ENCODE results near the gene KDM4E. TPM values are rescaled to one million over a fixed set of nuclear protein-coding genes. Genes with fewer than 3 reads are reported as not detected.

Gene KDM4E
- polyA plus RNA-seq, 1 of the 3 experiments (the other 2 are of a cell fraction), result 0.02 TPM

DNA sequence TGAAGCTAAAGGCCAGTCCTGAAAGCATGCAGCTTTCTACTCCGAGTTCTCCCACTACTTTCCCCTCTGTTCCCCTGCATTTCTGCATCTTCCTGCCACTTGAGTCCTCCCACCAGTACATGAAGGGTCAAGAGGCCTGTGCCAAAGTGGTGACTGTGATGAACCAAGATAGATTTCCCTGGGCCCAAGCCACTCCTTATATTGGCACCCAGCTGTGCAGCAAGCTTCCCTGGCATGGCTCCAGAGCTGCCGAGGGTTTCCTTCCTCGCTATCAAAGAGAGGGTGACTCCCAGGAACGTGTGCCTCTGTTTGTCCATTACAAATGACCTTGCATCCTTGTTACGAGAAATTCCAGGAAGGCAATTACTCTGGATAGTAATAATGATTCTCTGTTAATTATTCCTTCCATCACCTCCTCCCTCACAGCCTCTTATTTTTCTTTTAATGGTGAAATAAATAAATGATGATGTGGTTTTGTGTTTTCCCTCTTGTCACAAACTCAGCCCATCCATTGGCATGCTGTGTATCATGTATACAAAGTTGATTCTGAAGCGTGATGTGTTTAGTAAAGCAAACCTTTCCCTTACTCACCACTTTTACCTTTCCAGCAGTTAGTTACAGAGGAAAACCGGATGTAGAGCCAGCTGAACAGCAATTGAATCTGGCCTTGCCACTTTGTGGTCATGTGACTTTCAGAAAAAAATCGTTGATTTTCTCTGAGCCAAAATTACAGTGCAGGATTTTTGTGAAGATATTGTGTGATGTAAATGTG, 49.9 kb downstream of the KDM4E start:
- no peak overlapping the region for H3K27ac ChIP-seq (ENCODE audit: low read depth in 2 of 2, low read length in 1 of 2)
- POLR2A ChIA-PET, result no interaction called here
- no peak overlapping the region for H2AFZ ChIP-seq (ENCODE audit: low read depth)
- H3K9me3 ChIP-seq, result no peaks in the 10 kb centered on the region
- CTCF ChIA-PET, result interaction anchor here (1.5 to 1.7 kb wide), 2 partner anchors 15 to 690 kb away, joined by 3 to 4 read pairs; partner anchors contain the start of gene ENDOD1
- no peaks in the 10 kb centered on the region for H3K27me3 ChIP-seq (ENCODE audit: insufficient read depth)
- peaks cover 4% of the 10 kb centered on the region; the same call in 1 of the 2 replicates for H3K79me2 ChIP-seq (ENCODE audit: insufficient read depth)
- 59% methylated on average over 8 of the region's 8 CpGs for WGBS (ENCODE audit: low lambda C conversion rate)
- no peaks in the 10 kb centered on the region for H3F3A ChIP-seq (replicated peaks; ENCODE audit: insufficient read depth)
- peaks cover 11 to 12% of the 10 kb centered on the region in 2 experiments for H3K36me3 ChIP-seq (replicated peaks in 1 of 2; ENCODE audit: control insufficient read depth in 1 of 2, insufficient read depth in 2 of 2, low read length in 1 of 2)
- H3K9me2 ChIP-seq, result no peaks in the 10 kb centered on the region
- DNase-seq, result no peak
- no peak overlapping the region for H3K4me2 ChIP-seq
- H4K20me1 ChIP-seq (ENCODE audit: insufficient read depth), result no peaks in the 10 kb centered on the region
- H3K9ac ChIP-seq, result no peak overlapping the region
- no peak overlapping the region for H3K4me3 ChIP-seq (ENCODE audit: low read depth in 2 of 2, low read length in 1 of 2)
- peaks cover 3 to 7% of the 10 kb centered on the region in 2 experiments; a peak in 2 of 4 replicates for H3K4me1 ChIP-seq (ENCODE audit: control insufficient read depth in 1 of 2, insufficient read depth in 2 of 2, low read depth in 1 of 2, low read length in 1 of 2)
- TF ChIP-seq, protein P1, sequence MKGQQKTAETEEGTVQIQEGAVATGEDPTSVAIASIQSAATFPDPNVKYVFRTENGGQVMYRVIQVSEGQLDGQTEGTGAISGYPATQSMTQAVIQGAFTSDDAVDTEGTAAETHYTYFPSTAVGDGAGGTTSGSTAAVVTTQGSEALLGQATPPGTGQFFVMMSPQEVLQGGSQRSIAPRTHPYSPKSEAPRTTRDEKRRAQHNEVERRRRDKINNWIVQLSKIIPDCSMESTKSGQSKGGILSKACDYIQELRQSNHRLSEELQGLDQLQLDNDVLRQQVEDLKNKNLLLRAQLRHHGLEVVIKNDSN (IDR thresholded peaks at IDR 0.05; ENCODE audit: borderline replicate concordance, low read depth), result no peak
- TF ChIP-seq, protein P2, sequence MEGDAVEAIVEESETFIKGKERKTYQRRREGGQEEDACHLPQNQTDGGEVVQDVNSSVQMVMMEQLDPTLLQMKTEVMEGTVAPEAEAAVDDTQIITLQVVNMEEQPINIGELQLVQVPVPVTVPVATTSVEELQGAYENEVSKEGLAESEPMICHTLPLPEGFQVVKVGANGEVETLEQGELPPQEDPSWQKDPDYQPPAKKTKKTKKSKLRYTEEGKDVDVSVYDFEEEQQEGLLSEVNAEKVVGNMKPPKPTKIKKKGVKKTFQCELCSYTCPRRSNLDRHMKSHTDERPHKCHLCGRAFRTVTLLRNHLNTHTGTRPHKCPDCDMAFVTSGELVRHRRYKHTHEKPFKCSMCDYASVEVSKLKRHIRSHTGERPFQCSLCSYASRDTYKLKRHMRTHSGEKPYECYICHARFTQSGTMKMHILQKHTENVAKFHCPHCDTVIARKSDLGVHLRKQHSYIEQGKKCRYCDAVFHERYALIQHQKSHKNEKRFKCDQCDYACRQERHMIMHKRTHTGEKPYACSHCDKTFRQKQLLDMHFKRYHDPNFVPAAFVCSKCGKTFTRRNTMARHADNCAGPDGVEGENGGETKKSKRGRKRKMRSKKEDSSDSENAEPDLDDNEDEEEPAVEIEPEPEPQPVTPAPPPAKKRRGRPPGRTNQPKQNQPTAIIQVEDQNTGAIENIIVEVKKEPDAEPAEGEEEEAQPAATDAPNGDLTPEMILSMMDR (IDR thresholded peaks at IDR 0.05), result no peak
- no peak for TF ChIP-seq FOXJ3 (CRISPR knock-in tag; IDR thresholded peaks at IDR 0.05)
- TF ChIP-seq NFIC (IDR thresholded peaks at IDR 0.05; ENCODE audit: borderline replicate concordance), result no peak
- TF ChIP-seq, protein P3, sequence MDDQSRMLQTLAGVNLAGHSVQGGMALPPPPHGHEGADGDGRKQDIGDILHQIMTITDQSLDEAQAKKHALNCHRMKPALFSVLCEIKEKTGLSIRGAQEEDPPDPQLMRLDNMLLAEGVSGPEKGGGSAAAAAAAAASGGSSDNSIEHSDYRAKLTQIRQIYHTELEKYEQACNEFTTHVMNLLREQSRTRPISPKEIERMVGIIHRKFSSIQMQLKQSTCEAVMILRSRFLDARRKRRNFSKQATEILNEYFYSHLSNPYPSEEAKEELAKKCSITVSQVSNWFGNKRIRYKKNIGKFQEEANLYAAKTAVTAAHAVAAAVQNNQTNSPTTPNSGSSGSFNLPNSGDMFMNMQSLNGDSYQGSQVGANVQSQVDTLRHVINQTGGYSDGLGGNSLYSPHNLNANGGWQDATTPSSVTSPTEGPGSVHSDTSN (IDR thresholded peaks at IDR 0.05), result no peak
- TF ChIP-seq FOSL2 (IDR thresholded peaks at IDR 0.05; ENCODE audit: borderline replicate concordance, low read depth), result no peak
- TF ChIP-seq, protein P4, sequence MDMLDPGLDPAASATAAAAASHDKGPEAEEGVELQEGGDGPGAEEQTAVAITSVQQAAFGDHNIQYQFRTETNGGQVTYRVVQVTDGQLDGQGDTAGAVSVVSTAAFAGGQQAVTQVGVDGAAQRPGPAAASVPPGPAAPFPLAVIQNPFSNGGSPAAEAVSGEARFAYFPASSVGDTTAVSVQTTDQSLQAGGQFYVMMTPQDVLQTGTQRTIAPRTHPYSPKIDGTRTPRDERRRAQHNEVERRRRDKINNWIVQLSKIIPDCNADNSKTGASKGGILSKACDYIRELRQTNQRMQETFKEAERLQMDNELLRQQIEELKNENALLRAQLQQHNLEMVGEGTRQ (IDR thresholded peaks at IDR 0.05; ENCODE audit: borderline replicate concordance, low read depth, low read length), result no peak
- no peak for TF ChIP-seq RAD21 (IDR thresholded peaks at IDR 0.05; ENCODE audit: low read length)
- no peak for TF ChIP-seq TEAD4 (IDR thresholded peaks at IDR 0.05; ENCODE audit: borderline replicate concordance, insufficient read depth)
- TF ChIP-seq TAF1 (IDR thresholded peaks at IDR 0.05; ENCODE audit: borderline replicate concordance, low read depth, low read length), result no peak

DNA sequence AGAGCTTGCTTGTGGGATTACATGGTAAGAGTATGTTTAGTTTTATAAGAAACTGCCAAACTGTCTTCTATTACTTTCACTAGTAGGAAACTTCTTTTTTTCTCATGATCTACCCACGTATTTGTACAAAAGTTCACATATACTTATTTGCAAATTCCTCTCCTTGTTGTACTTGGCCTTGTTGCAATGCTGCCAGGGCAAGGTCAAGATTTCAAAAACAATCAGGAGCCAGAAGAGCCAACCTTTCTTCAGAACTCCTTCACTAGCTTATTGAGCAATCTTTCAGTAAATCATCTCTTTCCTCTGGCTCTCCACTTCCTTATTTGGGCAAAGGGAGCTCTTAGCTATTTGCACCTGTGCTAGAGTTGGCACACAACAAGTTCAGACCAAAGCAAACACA, 51.4 kb downstream of the KDM4E start:
- WGBS (ENCODE audit: low lambda C conversion rate), result 17% methylated on average over 1 of the region's 1 CpG
- Histone ChIP-seq H3K27me3 (ENCODE audit: insufficient read depth) (no peaks in the 10 kb centered on the region), H3K79me2 (ENCODE audit: insufficient read depth) (no peaks in the 10 kb centered on the region), H4K20me1 (ENCODE audit: insufficient read depth) (no peaks in the 10 kb centered on the region), H3K36me3 (replicated peaks in 1 of 2; ENCODE audit: control insufficient read depth in 1 of 2, insufficient read depth in 2 of 2, low read length in 1 of 2) (peaks cover under 1 to 4% of the 10 kb centered on the region in 2 experiments), H3K9me2 (no peaks in the 10 kb centered on the region), H3K9me3 (no peaks in the 10 kb centered on the region), H2AFZ (ENCODE audit: low read depth) (no peak overlapping the region), H3K9ac (no peak overlapping the region), H3F3A (replicated peaks; ENCODE audit: insufficient read depth) (no peaks in the 10 kb centered on the region), H3K4me3 (ENCODE audit: low read depth in 2 of 2, low read length in 1 of 2) (no peak overlapping the region), H3K4me1 (ENCODE audit: control insufficient read depth in 1 of 2, insufficient read depth in 2 of 2, low read depth in 1 of 2, low read length in 1 of 2) (peaks cover 3 to 7% of the 10 kb centered on the region in 2 experiments; a peak in 2 of 4 replicates), H3K27ac (ENCODE audit: low read depth in 2 of 2, low read length in 1 of 2) (no peak overlapping the region), H3K4me2 (no peak overlapping the region)
- CTCF ChIA-PET, result interaction anchor here (1.2 to 1.5 kb wide), 2 partner anchors 9 to 14 kb away, joined by 3 to 4 read pairs; partner anchors contain the start of genes ENDOD1 and SRSF8
- POLR2A ChIA-PET, result no interaction called here
- no peak for DNase-seq
- TF ChIP-seq EZH2phosphoT487 (IDR thresholded peaks at IDR 0.05; ENCODE audit: borderline replicate concordance, low read depth), result no peak
- TF ChIP-seq POLR2AphosphoS5 (IDR thresholded peaks at IDR 0.05; ENCODE audit: low read depth, low read length), result no peak
- TF ChIP-seq TEAD4 (IDR thresholded peaks at IDR 0.05; ENCODE audit: borderline replicate concordance, insufficient read depth), result no peak
- TF ChIP-seq GABPA (IDR thresholded peaks at IDR 0.05; ENCODE audit: low read depth), result no peak
- no peak for TF ChIP-seq YY1 (IDR thresholded peaks at IDR 0.05; ENCODE audit: low read depth)
- no peak for TF ChIP-seq FOXM1 (IDR thresholded peaks at IDR 0.05; ENCODE audit: low read depth)
- TF ChIP-seq, protein P3 (IDR thresholded peaks at IDR 0.05), result no peak
- TF ChIP-seq, protein P1 (IDR thresholded peaks at IDR 0.05; ENCODE audit: borderline replicate concordance, low read depth), result no peak
- TF ChIP-seq ELF1 (IDR thresholded peaks at IDR 0.05), result no peak
- TF ChIP-seq NRF1 (IDR thresholded peaks at IDR 0.05; ENCODE audit: low read depth, low read length), result no peak
- no peak for TF ChIP-seq FOSL2 (IDR thresholded peaks at IDR 0.05; ENCODE audit: borderline replicate concordance, low read depth)

All from SK-N-SH (cell line).